ENCODE results near the gene MRGPRX4. TPM values are rescaled to one million over a fixed set of nuclear protein-coding genes. Genes with fewer than 3 reads are reported as not detected.
"Not testable (repeated sequence)": the region's sequence is repeated elsewhere in the genome, so short reads cannot be mapped to it uniquely, and the experiment has no call there.

MRGPRX4 gene
- total and polyA plus RNA-seq, 2 experiments from 2014 or later: not detected

- TF ChIP-seq, protein P1, sequence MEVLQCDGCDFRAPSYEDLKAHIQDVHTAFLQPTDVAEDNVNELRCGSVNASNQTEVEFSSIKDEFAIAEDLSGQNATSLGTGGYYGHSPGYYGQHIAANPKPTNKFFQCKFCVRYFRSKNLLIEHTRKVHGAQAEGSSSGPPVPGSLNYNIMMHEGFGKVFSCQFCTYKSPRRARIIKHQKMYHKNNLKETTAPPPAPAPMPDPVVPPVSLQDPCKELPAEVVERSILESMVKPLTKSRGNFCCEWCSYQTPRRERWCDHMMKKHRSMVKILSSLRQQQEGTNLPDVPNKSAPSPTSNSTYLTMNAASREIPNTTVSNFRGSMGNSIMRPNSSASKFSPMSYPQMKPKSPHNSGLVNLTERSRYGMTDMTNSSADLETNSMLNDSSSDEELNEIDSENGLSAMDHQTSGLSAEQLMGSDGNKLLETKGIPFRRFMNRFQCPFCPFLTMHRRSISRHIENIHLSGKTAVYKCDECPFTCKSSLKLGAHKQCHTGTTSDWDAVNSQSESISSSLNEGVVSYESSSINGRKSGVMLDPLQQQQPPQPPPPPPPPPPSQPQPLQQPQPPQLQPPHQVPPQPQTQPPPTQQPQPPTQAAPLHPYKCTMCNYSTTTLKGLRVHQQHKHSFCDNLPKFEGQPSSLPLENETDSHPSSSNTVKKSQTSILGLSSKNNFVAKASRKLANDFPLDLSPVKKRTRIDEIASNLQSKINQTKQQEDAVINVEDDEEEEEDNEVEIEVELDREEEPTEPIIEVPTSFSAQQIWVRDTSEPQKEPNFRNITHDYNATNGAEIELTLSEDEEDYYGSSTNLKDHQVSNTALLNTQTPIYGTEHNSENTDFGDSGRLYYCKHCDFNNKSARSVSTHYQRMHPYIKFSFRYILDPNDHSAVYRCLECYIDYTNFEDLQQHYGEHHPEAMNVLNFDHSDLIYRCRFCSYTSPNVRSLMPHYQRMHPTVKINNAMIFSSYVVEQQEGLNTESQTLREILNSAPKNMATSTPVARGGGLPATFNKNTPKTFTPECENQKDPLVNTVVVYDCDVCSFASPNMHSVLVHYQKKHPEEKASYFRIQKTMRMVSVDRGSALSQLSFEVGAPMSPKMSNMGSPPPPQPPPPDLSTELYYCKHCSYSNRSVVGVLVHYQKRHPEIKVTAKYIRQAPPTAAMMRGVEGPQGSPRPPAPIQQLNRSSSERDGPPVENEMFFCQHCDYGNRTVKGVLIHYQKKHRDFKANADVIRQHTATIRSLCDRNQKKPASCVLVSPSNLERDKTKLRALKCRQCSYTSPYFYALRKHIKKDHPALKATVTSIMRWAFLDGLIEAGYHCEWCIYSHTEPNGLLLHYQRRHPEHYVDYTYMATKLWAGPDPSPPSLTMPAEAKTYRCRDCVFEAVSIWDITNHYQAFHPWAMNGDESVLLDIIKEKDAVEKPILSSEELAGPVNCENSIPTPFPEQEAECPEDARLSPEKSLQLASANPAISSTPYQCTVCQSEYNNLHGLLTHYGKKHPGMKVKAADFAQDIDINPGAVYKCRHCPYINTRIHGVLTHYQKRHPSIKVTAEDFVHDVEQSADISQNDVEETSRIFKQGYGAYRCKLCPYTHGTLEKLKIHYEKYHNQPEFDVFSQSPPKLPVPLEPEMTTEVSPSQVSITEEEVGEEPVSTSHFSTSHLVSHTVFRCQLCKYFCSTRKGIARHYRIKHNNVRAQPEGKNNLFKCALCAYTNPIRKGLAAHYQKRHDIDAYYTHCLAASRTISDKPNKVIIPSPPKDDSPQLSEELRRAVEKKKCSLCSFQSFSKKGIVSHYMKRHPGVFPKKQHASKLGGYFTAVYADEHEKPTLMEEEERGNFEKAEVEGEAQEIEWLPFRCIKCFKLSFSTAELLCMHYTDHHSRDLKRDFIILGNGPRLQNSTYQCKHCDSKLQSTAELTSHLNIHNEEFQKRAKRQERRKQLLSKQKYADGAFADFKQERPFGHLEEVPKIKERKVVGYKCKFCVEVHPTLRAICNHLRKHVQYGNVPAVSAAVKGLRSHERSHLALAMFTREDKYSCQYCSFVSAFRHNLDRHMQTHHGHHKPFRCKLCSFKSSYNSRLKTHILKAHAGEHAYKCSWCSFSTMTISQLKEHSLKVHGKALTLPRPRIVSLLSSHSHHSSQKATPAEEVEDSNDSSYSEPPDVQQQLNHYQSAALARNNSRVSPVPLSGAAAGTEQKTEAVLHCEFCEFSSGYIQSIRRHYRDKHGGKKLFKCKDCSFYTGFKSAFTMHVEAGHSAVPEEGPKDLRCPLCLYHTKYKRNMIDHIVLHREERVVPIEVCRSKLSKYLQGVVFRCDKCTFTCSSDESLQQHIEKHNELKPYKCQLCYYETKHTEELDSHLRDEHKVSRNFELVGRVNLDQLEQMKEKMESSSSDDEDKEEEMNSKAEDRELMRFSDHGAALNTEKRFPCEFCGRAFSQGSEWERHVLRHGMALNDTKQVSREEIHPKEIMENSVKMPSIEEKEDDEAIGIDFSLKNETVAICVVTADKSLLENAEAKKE (CRISPR knock-in tag; IDR thresholded peaks at IDR 0.05): no peak
- TF ChIP-seq, protein P2, sequence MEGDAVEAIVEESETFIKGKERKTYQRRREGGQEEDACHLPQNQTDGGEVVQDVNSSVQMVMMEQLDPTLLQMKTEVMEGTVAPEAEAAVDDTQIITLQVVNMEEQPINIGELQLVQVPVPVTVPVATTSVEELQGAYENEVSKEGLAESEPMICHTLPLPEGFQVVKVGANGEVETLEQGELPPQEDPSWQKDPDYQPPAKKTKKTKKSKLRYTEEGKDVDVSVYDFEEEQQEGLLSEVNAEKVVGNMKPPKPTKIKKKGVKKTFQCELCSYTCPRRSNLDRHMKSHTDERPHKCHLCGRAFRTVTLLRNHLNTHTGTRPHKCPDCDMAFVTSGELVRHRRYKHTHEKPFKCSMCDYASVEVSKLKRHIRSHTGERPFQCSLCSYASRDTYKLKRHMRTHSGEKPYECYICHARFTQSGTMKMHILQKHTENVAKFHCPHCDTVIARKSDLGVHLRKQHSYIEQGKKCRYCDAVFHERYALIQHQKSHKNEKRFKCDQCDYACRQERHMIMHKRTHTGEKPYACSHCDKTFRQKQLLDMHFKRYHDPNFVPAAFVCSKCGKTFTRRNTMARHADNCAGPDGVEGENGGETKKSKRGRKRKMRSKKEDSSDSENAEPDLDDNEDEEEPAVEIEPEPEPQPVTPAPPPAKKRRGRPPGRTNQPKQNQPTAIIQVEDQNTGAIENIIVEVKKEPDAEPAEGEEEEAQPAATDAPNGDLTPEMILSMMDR (conservative IDR thresholded peaks at IDR 0.05; ENCODE audit: low read depth in 2 of 2): no peak
- TF ChIP-seq CREB1 (CRISPR knock-in tag; IDR thresholded peaks at IDR 0.05; ENCODE audit: low read depth): no peak
Measured at GRCh38 chr11:18188796-18189195, 16.2 kb downstream of the MRGPRX4 start (continued).

- H3K79me2 ChIP-seq (replicated peaks; ENCODE audit: insufficient read depth); H3K36me3 Mint-ChIP-seq (ENCODE audit: low read depth); H3K27me3 ChIP-seq (ENCODE audit: insufficient read depth); H4K20me1 ChIP-seq (replicated peaks; ENCODE audit: insufficient read depth); H3K27ac Mint-ChIP-seq; H2AFZ ChIP-seq; H3K4me3 ChIP-seq; H3K4me1 ChIP-seq (ENCODE audit: insufficient read depth); DNase-seq (ENCODE audit: low spot score); H3F3A ChIP-seq (replicated peaks; ENCODE audit: low read depth); H3K36me3 ChIP-seq (ENCODE audit: insufficient read depth); H3K9me2 ChIP-seq (ENCODE audit: insufficient read depth); H3K4me2 ChIP-seq; H3K4me3 Mint-ChIP-seq; H3K27ac ChIP-seq (ENCODE audit: low read depth); H3K9me3 Mint-ChIP-seq; ATAC-seq; H3K27me3 Mint-ChIP-seq (ENCODE audit: insufficient read depth, low read depth, poor library complexity): not testable (repeated sequence)
- H3K4me1 Mint-ChIP-seq: peaks cover 12% of the 10 kb centered on the region; the same call in 2 of the 3 replicates
Measured at GRCh38 chr11:18189476-18190245, 17.0 kb downstream of the MRGPRX4 start.
